Ishikawa (cell line): ENCODE measurements around the gene ACOX2.

Experiments
- CEBPB ChIP-seq: IDR thresholded peaks from 2 replicates; pipeline ENCODE4 v1.6.1; 2012
- EGR1 ChIP-seq: IDR thresholded peaks from 2 replicates; pipeline ENCODE4 v1.6.1; 2012
- EP300 ChIP-seq: IDR thresholded peaks from 2 replicates; pipeline ENCODE4 v1.6.1; 2012; ENCODE audit warnings: borderline replicate concordance
- FOXM1 ChIP-seq: IDR thresholded peaks from 2 replicates; pipeline ENCODE4 v1.6.1; 2012; ENCODE audit warnings: low read depth, borderline replicate concordance
- TAF1 ChIP-seq: IDR thresholded peaks from 2 replicates; pipeline ENCODE4 v1.6.1; 2012; ENCODE audit warnings: low read depth, mild to moderate bottlenecking
- TCF12 ChIP-seq: IDR thresholded peaks from 2 replicates; pipeline ENCODE4 v1.6.1; 2012; ENCODE audit warnings: low read depth
- TEAD4 ChIP-seq: IDR thresholded peaks from 2 replicates; pipeline ENCODE4 v1.6.1; 2012
- YY1 ChIP-seq: IDR thresholded peaks from 2 replicates; pipeline ENCODE4 v1.6.1; 2012; ENCODE audit warnings: low read depth
- TF ChIP-seq, protein P1 (sequence below): IDR thresholded peaks from 2 replicates; pipeline ENCODE4 v1.6.1; 2012
- TF ChIP-seq, protein P2 (sequence below): IDR thresholded peaks from 2 replicates; pipeline ENCODE4 v1.6.1; 2012
- TF ChIP-seq, protein P3 (sequence below): IDR thresholded peaks from 2 replicates; pipeline ENCODE4 v1.6.1; 2012; ENCODE audit warnings: low read depth, mild to moderate bottlenecking

DNA sequence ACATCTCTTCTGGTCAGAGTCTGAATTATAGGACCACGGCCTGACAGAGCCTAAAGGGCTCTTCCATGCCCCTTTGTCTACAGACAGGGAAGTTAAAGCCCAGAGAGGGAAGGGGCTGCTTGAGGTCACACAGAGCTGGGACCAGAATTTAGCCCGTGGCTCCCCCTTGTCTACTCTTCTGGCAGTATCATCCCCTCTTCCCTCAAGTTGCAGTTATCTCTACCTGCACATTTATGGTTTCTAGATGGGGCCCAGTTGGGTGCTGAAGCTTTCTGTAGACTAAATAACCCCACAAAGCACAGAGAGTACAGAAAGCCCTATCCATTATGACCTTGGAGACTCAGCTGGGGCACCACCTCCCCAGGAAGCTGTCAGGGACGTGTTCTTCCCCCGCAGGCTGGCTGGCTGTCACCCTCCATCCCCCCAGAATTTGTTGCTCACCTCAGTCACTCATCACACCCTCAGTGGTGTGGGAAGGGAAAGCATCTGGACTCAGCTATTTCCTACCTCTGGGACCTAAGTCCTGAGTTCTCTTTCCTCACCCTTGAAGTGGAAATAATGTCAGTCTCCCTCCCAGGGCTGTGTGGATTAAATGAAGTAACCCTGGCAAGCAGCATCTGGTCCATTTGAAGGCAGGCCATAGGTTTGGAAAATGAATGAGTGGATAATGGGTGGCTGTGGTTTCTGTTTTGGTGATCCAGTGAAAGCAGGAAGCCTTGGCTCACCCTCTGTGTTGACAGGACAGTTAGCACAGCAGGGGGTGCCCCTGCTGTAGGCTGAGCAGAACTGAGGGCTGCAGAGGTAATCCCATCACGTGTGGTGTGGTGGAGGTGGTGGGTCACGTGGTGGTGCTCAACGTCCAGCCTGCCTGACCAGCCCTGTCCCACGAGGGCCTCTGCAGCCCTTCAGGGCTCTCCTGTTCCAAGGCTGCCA lies 16.3 kb downstream of the ACOX2 start:
- no peak for TF ChIP-seq CEBPB
- TF ChIP-seq, protein P1, sequence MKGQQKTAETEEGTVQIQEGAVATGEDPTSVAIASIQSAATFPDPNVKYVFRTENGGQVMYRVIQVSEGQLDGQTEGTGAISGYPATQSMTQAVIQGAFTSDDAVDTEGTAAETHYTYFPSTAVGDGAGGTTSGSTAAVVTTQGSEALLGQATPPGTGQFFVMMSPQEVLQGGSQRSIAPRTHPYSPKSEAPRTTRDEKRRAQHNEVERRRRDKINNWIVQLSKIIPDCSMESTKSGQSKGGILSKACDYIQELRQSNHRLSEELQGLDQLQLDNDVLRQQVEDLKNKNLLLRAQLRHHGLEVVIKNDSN, result peak; percentile 83
- no peak for TF ChIP-seq YY1
- TF ChIP-seq EP300, result no peak
- no peak for TF ChIP-seq TCF12
- TF ChIP-seq TAF1, result no peak
- no peak for TF ChIP-seq FOXM1
- no peak for TF ChIP-seq EGR1
- TF ChIP-seq, protein P2, sequence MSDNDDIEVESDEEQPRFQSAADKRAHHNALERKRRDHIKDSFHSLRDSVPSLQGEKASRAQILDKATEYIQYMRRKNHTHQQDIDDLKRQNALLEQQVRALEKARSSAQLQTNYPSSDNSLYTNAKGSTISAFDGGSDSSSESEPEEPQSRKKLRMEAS, result 0 out of 2 replicates have a peak, but pooled peaks have one; percentile 47
- no peak for TF ChIP-seq TEAD4
- TF ChIP-seq, protein P3, sequence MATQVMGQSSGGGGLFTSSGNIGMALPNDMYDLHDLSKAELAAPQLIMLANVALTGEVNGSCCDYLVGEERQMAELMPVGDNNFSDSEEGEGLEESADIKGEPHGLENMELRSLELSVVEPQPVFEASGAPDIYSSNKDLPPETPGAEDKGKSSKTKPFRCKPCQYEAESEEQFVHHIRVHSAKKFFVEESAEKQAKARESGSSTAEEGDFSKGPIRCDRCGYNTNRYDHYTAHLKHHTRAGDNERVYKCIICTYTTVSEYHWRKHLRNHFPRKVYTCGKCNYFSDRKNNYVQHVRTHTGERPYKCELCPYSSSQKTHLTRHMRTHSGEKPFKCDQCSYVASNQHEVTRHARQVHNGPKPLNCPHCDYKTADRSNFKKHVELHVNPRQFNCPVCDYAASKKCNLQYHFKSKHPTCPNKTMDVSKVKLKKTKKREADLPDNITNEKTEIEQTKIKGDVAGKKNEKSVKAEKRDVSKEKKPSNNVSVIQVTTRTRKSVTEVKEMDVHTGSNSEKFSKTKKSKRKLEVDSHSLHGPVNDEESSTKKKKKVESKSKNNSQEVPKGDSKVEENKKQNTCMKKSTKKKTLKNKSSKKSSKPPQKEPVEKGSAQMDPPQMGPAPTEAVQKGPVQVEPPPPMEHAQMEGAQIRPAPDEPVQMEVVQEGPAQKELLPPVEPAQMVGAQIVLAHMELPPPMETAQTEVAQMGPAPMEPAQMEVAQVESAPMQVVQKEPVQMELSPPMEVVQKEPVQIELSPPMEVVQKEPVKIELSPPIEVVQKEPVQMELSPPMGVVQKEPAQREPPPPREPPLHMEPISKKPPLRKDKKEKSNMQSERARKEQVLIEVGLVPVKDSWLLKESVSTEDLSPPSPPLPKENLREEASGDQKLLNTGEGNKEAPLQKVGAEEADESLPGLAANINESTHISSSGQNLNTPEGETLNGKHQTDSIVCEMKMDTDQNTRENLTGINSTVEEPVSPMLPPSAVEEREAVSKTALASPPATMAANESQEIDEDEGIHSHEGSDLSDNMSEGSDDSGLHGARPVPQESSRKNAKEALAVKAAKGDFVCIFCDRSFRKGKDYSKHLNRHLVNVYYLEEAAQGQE, result no peak
